T-helper 1 cell treated with Interleukin-12 subunit alpha and Interleukin-12 subunit beta and Interleukin-4 antibody, amounts not matched to agents 30 ng/mL and 1 ng/mL, for 36 hours (primary cell): Measurements from ENCODE around the gene TCEANC. TPM values are rescaled to one million over a fixed set of nuclear protein-coding genes. Genes with fewer than 3 reads are reported as not detected.
"Not testable (repeated sequence)": the region's sequence is repeated elsewhere in the genome, so short reads cannot be mapped to it uniquely, and the experiment has no call there.

Experiments used
- intact Hi-C: fragments of 100-400 bp; cut with micrococcal nuclease; formaldehyde crosslinking; loops from one replicate; pipeline ENCODE4 v1.15.1; 2024
- total RNA-seq: library from RNA; stranded (reverse); gene quantifications from 2 replicates; pipeline ENCODE4 v1.2.3, GENCODE V29; 2022

The TCEANC gene
- total RNA-seq, 1 donor from 2014 or later, result 11.1 TPM

GRCh38 chrX:13655674-13656073, 2.7 kb downstream of the TCEANC start:
- intact Hi-C loops, result no loop called here

DNA sequence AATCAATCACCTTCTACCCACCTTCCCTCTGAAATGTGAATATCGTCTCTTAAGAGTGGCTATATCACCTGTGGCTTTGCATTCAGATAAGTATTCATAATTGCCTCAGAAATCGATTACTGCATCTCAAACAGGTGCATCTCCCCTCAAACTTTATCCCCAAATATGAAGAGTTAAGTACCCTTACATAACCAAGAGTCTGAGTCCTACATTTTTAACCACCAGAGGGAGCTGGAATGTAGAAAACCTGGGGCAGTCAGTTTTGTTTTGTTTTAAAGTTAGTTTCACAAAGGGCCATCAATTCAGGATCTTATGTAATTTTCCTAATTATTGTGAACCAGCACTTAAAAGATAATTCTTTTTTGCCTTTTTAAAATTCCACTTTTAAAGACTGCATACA, 5.7 kb downstream of the TCEANC start:
- intact Hi-C loops, result loop anchor here (1.0 kb wide), 5 partner anchors 32 to 374 kb away; no protein-coding TSS in a partner anchor

- intact Hi-C loops, result no loop called here
Observed at GRCh38 chrX:13659063-13659462, 6.1 kb downstream of the TCEANC start.

DNA sequence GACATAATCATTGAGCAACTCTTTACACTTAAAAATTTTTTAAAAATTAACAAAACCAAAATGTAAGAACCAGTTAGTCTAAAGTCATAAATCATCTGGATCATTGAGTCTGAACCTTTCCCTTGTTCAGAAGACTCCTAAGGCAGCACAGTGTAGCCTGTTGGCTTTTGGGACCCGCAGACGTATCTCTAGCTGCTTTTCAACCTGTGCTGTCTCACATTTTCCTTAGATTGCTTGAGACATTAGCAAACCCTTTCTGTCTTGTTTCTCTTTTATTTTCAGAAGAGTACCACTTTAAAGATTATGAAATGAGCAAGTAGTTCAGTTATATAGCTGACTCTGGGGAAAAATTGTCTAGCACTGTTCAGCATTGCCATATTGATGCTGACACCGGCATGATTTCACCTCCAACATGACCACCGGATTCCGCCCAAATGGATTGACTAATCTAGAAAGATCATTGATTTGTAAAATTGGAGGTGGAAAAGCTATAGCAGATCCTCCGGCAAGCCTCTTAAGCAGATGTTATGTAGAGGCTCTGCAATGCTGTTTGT, 8.9 kb downstream of the TCEANC start:
- intact Hi-C loops, result no loop called here

- intact Hi-C loops, result no loop called here
Observed at GRCh38 chrX:13662355-13662791, 9.4 kb downstream of the TCEANC start.

DNA sequence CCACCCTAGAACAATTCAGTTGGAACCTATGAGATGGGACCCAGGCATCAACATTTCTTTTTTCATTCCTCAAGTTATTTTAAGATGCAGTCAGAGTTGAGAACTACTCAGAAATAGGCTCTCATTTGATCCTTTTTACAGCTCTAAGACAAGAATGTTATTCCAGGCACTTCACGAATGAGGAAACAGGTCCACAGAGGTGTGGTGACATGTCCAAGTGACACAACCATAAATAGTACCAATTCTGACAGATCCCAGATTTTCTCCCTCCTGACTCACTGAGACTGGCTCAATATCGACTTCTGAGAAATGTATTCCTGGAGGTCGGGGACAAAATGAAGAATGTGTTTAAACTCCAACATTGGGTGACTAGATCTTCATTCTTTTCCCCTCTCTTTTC, 11.1 kb downstream of the TCEANC start:
- intact Hi-C loops, result no loop called here

DNA sequence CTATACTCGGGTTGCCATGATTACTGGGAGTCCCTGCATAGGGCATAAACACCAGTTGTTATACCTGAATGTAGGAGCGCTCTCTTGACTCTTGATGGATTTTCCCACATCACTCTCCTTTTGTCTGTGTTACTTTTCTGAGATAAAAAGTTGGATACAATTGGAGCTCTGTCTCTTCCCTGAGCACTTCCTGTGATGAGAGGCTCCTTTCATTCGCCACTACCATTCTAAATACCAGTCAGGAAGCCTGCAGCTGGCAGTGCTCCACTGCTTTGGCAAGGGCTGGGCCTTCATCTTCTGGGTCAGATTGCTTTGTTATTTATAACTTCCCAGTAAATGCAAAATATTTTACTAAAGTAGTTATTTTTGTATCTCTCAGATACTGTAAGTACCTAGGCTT, 13.9 kb downstream of the TCEANC start:
- intact Hi-C loops, result no loop called here

- intact Hi-C loops, result no loop called here
Observed at GRCh38 chrX:13667919-13668318, 15.0 kb downstream of the TCEANC start.

- intact Hi-C loops, result loop anchor here (1.0 kb wide), 1 partner anchor 19 kb away; no protein-coding TSS in a partner anchor
Observed at GRCh38 chrX:13669246-13669737, 16.4 kb downstream of the TCEANC start.

DNA sequence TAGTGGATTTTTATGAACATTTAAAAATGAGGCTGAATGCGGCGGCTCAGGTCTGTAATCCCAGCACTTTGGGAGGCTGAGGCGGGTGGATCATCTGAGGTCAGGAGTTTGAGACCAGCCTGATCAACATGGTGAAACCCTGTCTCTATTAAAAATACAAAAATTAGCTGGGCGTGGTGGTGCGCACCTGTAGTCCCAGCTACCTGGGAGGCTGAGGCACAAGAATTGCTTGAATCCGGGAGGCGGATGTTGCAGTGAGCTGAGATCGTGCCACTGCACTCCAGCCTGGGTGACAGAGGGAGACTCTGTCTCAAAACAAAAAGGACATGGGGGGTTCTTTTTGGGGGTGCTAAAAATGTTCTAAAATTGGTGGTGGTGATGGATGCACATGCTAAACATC, 16.8 kb downstream of the TCEANC start:
- intact Hi-C loops, result loop anchor here (1.0 kb wide), 1 partner anchor 19 kb away; no protein-coding TSS in a partner anchor

DNA sequence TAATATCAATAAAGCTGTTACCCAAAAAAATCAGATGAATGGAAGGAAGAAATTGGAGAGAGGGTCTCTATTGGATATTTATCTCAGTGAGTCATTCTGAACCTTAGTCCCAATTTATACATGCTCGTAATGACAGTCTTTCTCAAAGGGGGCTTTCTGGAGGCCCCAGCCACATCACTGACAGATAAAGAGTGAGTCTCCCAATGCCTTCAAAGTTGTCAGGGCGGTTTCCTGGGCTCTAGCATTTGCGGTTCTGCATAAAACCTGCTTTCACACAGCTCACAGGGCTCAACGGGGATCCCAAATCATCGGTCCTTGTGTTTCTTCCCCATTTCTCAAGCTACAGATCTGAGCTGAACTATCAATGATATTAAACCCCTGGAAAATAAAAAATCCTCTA, 17.3 kb downstream of the TCEANC start:
- intact Hi-C loops, result no loop called here

- intact Hi-C loops, result no loop called here
Observed at GRCh38 chrX:13673016-13673415, 20.1 kb downstream of the TCEANC start.

- intact Hi-C loops, result no loop called here
Observed at GRCh38 chrX:13676885-13677284, 23.9 kb downstream of the TCEANC start.

DNA sequence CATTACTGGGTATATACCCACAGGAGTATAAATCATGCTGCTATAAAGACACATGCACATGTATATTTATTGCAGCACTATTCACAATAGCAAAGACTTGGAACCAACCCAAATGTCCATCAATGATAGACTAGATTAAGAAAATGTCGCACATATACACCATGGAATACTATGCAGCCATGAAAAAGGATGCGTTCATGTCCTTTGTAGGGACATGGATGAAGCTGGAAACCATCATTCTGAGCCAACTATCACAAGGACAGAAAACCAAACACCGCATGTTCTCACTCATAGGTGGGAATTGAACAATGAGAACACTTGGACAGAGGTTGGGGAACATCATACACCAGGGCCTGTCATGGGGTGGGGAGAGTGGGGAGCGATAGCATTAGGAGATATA, 26.8 kb downstream of the TCEANC start:
- intact Hi-C loops, result not testable (repeated sequence)

DNA sequence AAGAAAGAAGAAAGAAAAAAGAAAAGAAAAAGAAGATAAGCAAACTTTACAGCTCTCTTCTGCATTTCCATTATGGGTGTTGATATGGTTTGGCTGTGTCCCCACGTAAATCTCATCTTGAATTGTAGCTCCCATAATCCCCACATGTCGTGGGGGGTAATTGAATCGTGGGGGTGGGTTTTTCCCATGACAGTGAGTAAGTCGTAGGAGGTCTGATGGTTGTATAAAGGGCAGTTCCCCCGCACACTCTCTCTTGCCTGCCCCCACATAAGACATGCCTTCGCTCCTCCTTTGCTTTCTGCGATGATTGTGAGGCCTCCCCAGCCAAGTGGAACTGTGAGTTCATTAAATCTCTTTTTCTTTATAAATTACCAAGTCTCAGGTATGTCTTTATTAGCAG, 28.7 kb downstream of the TCEANC start:
- intact Hi-C loops, result no loop called here

GRCh38 chrX:13684361-13684760, 31.4 kb downstream of the TCEANC start:
- intact Hi-C loops, result no loop called here

DNA sequence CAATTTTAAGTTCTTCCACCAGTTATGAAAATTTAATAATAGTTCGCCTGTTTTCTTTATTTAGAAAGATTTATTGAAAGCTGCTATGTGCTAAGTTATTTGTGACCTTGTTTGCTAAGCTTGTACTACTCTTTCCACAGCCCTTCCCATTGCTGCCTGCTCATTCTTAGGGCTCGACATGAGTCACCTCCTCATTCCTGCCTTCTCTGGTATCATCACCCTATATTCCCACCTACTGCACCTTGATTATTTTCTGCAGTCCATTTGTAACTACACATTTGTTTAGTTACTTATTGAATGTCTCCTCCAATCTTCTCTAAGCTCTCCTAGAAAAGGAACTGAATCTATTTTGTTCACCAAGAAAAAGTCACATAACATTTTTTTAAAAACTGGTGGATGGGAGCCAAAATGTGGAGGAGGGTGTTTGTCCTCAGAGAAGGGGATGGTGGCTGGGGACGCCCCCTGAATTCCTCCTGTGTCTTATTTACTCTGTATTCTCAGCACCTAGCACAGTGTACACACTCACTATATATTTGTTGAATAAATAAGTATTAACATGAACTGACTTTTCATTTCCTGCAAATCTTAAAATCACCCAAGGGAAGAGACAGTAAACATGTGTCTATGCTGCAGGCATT, 32.3 kb downstream of the TCEANC start:
- intact Hi-C loops, result no loop called here

- intact Hi-C loops, result no loop called here
Observed at GRCh38 chrX:13687203-13687602, 34.3 kb downstream of the TCEANC start.

- intact Hi-C loops, result loop anchor here (1.0 to 2.0 kb wide), 5 partner anchors 19 to 344 kb away; partner anchors contain the start of genes OFD1, TCEANC and TRAPPC2
Observed at GRCh38 chrX:13688384-13688957, 35.5 kb downstream of the TCEANC start.

GRCh38 chrX:13688958-13689740, 36.2 kb downstream of the TCEANC start, which contains the start of gene RAB9A:
TSS of gene RAB9A (plus strand) at chrX:13689128. CDS start at chrX:13708747, 19,619 bp downstream.
- intact Hi-C loops, result loop anchor here (1.0 to 2.0 kb wide), 5 partner anchors 20 to 343 kb away; partner anchors contain the start of genes OFD1, TCEANC and TRAPPC2

DNA sequence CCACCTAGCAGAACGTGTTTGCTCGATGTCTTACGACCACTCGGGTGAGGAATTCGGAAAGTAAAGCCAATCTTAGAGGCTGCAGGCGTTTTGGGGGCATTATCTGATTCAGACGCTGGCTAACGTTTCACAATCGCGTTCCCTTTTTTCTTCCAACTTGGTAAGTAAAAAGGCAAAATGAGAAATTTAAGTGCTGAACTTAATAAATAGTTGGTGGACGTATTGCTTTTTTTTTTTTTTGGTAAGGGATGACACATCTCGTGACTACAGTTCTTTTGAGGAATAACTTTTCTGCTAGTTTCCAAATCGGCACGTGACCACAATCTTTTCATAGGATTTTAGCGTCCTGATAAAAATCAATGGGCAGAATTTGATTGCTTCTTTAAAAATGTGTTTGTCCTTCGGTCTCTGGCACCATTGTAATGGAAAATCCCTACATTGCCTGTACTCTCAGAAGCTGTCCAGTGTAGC, 36.8 kb downstream of the TCEANC start:
- intact Hi-C loops, result loop anchor here (1.0 to 2.0 kb wide), 2 partner anchors 31 to 35 kb away; no protein-coding TSS in a partner anchor
